ENCODE data around the gene PCDH18.

Gene PCDH18

DNA sequence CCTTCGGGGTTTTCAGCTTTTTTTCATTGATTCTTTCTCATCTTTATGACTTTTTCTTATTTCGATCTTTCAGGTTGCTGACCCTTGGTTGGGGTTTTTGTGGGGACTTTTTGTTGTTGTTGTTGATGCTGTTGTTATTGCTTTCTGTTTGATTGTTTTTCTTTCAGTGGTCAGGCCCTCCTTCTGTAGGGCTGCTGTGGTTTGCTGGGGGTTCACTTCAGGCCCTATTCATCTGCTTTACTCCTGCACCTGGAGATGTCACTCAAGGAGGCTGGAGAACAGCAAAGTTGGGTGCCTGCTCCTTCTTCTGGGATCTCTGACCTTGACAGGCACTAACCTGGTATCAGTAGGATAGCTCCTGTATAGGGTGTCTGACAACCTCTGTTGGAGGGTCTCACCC lies 39.9 kb upstream of the PCDH18 start:
- TF ChIP-seq RARB (CRISPR knock-in tag; IDR thresholded peaks at IDR 0.05) (no peak), TCF4 (CRISPR knock-in tag; IDR thresholded peaks at IDR 0.05; ENCODE audit: borderline replicate concordance) (no peak), ZFP30 (CRISPR knock-in tag; IDR thresholded peaks at IDR 0.05) (no peak), ZNF70 (CRISPR knock-in tag; IDR thresholded peaks at IDR 0.05) (no peak)
- TF ChIP-seq, protein P1, sequence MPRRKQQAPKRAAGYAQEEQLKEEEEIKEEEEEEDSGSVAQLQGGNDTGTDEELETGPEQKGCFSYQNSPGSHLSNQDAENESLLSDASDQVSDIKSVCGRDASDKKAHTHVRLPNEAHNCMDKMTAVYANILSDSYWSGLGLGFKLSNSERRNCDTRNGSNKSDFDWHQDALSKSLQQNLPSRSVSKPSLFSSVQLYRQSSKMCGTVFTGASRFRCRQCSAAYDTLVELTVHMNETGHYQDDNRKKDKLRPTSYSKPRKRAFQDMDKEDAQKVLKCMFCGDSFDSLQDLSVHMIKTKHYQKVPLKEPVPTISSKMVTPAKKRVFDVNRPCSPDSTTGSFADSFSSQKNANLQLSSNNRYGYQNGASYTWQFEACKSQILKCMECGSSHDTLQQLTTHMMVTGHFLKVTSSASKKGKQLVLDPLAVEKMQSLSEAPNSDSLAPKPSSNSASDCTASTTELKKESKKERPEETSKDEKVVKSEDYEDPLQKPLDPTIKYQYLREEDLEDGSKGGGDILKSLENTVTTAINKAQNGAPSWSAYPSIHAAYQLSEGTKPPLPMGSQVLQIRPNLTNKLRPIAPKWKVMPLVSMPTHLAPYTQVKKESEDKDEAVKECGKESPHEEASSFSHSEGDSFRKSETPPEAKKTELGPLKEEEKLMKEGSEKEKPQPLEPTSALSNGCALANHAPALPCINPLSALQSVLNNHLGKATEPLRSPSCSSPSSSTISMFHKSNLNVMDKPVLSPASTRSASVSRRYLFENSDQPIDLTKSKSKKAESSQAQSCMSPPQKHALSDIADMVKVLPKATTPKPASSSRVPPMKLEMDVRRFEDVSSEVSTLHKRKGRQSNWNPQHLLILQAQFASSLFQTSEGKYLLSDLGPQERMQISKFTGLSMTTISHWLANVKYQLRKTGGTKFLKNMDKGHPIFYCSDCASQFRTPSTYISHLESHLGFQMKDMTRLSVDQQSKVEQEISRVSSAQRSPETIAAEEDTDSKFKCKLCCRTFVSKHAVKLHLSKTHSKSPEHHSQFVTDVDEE (CRISPR knock-in tag; IDR thresholded peaks at IDR 0.05) = no peak
- TF ChIP-seq, protein P2, sequence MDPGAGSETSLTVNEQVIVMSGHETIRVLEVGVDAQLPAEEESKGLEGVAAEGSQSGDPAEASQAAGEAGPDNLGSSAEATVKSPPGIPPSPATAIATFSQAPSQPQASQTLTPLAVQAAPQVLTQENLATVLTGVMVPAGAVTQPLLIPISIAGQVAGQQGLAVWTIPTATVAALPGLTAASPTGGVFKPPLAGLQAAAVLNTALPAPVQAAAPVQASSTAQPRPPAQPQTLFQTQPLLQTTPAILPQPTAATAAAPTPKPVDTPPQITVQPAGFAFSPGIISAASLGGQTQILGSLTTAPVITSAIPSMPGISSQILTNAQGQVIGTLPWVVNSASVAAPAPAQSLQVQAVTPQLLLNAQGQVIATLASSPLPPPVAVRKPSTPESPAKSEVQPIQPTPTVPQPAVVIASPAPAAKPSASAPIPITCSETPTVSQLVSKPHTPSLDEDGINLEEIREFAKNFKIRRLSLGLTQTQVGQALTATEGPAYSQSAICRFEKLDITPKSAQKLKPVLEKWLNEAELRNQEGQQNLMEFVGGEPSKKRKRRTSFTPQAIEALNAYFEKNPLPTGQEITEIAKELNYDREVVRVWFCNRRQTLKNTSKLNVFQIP (CRISPR knock-in tag; IDR thresholded peaks at IDR 0.05; ENCODE audit: borderline replicate concordance, low read depth) = no peak
- ATAC-seq = no peak

- TF ChIP-seq ZFP3 (CRISPR knock-in tag; IDR thresholded peaks at IDR 0.05) (no peak), ZNF8 (CRISPR knock-in tag; IDR thresholded peaks at IDR 0.05) (no peak), OSR1 (CRISPR knock-in tag; IDR thresholded peaks at IDR 0.05) (no peak), PPARA (CRISPR knock-in tag; IDR thresholded peaks at IDR 0.05; ENCODE audit: borderline replicate concordance) (no peak), CSRNP3 (CRISPR knock-in tag; IDR thresholded peaks at IDR 0.05) (no peak), ZNF565 (CRISPR knock-in tag; conservative IDR thresholded peaks at IDR 0.05; ENCODE audit: low read depth) (no peak), RARB (CRISPR knock-in tag; IDR thresholded peaks at IDR 0.05) (no peak), ARNTL (CRISPR knock-in tag; IDR thresholded peaks at IDR 0.05; ENCODE audit: borderline replicate concordance, low read depth) (no peak), ZC3H10 (CRISPR knock-in tag; IDR thresholded peaks at IDR 0.05) (no peak), GLIS3 (CRISPR knock-in tag; IDR thresholded peaks at IDR 0.05) (no peak), TOX (CRISPR knock-in tag; IDR thresholded peaks at IDR 0.05; ENCODE audit: borderline replicate concordance) (no peak)
- TF ChIP-seq, protein P3, sequence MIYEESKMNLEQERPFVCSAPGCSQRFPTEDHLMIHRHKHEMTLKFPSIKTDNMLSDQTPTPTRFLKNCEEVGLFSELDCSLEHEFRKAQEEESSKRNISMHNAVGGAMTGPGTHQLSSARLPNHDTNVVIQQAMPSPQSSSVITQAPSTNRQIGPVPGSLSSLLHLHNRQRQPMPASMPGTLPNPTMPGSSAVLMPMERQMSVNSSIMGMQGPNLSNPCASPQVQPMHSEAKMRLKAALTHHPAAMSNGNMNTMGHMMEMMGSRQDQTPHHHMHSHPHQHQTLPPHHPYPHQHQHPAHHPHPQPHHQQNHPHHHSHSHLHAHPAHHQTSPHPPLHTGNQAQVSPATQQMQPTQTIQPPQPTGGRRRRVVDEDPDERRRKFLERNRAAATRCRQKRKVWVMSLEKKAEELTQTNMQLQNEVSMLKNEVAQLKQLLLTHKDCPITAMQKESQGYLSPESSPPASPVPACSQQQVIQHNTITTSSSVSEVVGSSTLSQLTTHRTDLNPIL (CRISPR knock-in tag; IDR thresholded peaks at IDR 0.05; ENCODE audit: low read depth) = no peak
- TF ChIP-seq, protein P2 (CRISPR knock-in tag; IDR thresholded peaks at IDR 0.05; ENCODE audit: borderline replicate concordance, low read depth) = no peak
- TF ChIP-seq, protein P1 (CRISPR knock-in tag; IDR thresholded peaks at IDR 0.05) = no peak
- peak; percentile 18; the same call in 1 of the 3 replicates for ATAC-seq
Measured at GRCh38 chr4:137559801-137560200, 27.5 kb upstream of the PCDH18 start.

- ATAC-seq = peak; percentile 85
- no peak for TF ChIP-seq ISL1 (CRISPR knock-in tag; IDR thresholded peaks at IDR 0.05)
- TF ChIP-seq TCF4 (CRISPR knock-in tag; IDR thresholded peaks at IDR 0.05; ENCODE audit: borderline replicate concordance) = no peak
- no peak for TF ChIP-seq BACH2 (CRISPR knock-in tag; IDR thresholded peaks at IDR 0.05; ENCODE audit: borderline replicate concordance)
- TF ChIP-seq GLIS3 (CRISPR knock-in tag; IDR thresholded peaks at IDR 0.05) = no peak
- no peak for TF ChIP-seq ZNF70 (CRISPR knock-in tag; IDR thresholded peaks at IDR 0.05)
- TF ChIP-seq ZFP3 (CRISPR knock-in tag; IDR thresholded peaks at IDR 0.05) = no peak
- TF ChIP-seq, protein P3 (CRISPR knock-in tag; IDR thresholded peaks at IDR 0.05; ENCODE audit: low read depth) = no peak
Measured at GRCh38 chr4:137558951-137559350, 26.7 kb upstream of the PCDH18 start.
